T follicular helper cell (primary cell): ENCODE measurements around the gene DGKQ.
"Not testable (repeated sequence)": the region's sequence is repeated elsewhere in the genome, so short reads cannot be mapped to it uniquely, and the experiment has no call there.

Experiments
- DNase-seq: peaks from one replicate; pipeline ENCODE4 v3.0.0-alpha.2; 2020; ENCODE audit warnings: low read depth

The DGKQ gene

DNA sequence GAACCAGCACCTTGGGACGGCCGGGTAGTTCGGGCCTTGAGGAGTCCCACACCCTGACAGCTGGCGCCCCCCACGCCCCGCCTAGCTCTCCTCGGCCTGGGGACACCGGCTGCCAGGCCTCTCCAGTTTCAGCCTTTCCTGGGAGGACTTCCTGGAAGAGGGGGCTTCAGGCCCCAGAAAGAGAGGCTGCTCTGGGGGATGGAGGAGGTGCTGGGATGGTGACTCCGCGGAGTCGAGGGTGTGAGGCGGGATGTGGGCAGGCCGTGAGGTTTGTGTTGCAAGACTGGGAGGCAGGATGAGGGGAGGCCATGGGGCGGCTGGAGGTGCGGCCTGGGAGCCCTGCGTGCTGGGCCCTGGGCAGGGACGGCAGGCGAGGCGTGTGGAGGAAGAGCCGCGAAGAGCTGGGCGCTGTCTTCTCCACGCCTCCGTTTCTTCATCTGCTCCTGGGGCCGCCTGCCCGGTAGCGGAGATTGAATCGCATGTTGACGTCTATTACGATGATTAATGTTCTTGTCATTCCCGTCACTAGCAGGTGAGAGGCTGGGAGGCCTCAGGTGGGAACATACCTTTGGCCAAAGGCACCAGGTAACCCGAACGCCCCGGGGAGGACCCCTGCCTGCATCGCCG lies 37.1 kb upstream of the DGKQ start:
- peak; percentile 51 for DNase-seq

DNA sequence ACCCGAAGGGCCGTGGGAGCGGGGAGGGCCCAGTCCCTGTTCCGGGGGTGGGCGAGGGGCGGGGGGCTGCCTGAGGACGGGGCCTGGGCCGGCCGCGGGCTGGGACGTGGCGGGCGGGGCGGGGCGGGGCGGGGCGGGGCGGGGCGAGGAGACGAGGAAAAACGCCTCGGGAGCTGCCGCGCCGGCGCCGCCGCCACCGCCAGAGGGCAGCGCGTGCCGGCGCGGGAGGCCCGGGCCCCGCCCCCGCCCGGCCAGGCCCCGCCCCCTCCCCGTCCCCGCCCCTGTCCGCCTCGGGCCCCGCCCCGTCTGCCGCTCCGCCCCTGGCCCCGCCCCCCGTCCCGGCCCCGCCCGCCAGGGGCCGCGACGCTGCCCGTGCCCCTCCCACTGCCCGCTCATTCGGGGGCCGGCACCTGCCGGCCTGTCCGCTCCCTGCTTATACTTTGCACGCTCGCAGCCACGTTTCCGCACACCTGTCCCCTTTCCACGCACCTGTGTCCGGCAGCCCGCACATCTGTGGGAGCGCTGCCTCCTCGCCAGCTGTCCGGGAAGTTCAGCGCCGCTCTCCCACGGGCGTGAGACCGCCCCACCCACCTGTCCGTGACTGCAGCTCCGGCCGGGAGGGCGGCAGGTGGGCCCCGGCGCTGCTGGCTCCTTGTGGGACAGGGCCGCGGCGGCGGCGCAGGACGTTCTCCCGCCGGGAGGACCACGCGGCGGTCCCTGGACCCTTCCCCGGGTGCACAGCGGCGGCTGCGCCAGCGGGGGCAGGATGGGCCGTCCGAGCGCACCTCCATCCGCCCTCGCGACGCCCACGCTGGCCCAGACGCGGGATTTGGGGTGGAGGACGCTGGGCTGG lies 36.4 kb upstream of the DGKQ start:
- peak; percentile 69 for DNase-seq

DNA sequence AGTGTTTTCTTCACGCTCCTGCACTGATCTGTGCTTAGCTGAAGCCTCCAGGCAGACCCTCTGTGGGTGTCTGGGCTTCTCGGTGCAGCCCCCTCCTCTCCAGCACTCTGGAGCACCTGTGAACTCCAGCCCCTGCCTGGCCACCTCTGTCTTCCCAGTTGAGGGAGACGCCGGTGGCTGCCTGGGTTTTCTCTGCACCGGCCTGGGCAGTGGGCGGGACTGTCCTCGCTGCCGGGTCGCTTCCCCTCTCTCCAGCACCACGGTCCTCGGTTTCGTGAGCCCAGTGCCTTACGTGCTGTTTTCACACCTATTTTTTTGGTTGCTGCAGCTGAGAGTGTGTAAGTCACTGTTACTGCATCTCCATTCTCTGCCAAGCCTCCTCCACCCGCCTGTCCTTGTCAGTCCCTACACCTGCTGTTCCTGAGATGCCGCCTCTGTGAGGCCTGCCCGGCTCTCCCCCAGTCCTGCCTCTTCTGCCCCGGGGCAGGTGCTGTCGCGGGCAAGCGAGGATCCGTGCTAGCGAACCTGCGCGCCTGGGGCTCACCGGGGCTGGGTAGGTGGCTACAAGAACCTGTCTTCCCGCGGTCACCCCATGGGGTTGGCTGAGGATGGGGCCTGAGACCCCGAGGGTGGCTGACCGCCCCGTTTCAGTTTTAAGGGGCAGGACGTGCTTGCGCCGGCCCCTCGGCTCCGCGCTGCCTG lies 35.6 kb upstream of the DGKQ start:
- peak; percentile 20 for DNase-seq

DNA sequence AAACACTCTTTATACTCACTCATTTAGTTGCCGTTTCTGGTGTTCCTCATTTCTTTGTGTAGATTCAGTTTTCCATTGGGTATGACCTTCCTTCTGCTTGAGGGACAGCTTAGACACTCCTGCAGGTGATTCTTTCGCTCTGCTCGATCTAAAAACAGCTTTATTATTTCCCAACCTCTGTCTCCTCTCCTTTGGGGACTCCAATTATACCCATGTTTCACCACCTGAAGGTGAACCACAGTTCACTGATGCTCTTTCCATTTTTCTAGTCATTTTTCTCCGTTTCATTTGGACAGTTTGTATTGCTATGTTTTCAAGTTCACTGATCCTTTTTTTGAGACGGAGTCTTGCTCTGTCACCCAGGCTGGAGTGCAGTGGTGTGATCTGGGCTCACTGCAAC lies 33.5 kb upstream of the DGKQ start:
- DNase-seq: no peak

DNA sequence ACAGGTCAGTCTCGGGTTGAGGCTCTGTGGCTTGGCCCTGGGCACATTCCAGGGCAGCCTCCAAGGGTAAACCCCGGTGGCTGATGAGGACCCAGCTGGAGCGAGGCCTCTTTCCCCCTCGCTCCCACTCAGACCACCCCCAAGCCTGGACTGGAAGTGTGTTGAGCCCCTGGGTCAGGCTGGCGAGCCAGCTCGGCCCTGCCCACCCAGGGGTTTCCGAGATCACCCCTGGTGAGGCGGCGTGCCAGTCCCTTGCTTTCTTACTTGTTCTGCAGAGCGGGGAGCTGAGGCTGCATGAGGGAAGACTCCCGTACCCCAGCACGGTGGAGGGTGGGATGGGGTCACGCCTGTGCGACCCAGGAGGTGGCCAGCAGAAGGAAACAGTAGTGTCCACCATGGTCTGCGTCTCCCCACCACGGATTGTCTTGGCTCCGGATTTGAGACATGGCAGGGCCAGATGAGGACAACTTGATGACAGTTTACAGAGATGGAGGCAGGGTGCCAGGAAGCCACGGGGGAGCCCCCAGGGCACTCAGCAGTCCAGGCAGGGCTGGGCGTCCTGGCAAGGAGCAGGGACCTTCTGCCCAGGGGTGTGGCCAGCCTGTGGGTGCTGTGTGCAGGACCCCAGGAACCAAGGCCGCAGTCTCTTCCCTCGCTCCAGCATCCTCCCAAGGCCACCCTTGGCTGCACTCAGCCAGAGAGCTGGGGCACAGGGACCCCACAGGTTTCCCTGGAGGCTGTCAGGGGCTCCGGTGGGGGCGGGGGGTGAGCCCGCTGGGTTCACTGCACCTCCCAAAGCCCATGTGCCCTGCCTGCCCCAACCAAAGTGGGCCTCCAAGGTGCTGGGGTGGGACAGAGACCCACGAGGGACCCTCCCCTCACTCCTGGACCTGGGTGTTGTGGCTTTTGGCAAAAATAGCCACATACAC lies 31.5 kb upstream of the DGKQ start:
- no peak for DNase-seq

DNA sequence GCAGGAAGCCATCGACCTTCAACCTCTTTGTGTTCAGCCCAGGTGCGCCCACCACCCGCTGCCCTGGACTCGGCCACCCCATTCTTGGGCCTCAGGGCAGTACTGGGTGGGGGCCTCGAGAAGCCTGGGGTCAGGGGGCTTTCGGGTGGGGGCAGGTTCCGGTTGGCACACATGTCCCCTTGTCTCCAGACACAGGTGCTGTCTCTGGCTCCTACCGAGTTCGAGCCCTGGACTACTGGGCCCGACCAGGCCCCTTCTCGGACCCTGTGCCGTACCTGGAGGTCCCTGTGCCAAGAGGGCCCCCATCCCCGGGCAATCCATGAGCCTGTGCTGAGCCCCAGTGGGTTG lies 30.7 kb upstream of the DGKQ start:
- no peak for DNase-seq

DNA sequence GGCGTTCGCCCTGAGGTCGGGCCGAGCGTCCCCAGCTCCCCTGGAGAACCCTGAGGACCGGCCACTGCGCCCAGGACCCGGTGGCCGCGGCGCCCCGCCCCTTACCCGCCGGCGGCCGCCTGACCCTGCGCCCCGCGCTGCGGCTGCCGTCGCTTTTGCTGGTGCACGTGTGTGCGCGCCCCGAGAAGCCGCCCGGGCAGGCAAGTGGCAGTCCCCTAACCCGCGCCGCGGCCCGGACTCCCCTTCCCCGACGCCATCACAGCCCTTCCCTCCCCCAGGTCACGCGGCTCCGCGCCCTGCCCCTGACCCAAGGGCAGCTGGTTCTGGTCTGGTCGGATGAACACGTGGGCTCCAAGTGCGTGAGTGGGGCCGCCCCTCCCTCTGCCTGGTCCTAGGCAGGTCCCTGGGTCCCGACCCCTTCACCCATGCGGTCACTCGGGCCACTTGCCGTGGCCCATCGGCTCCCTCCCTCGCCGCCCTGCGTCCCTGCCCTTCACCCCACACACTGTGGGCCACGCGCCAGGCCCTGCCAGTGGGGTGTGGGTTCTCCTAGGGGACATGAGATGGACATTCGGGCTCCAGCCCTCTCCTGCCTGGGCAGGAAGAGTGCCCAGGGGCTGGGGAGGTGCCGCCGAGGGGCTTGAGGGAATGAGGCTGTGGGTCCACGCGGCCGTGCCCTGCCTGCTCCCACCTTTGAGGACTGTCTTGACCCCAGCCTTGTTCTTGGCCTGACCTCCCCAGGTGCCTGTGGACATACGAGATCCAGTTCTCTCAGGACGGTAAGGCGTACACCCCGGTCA lies 30.1 kb upstream of the DGKQ start:
- DNase-seq: no peak

GRCh38 chr4:1002631-1003251 lies 29.4 kb upstream of the DGKQ start:
- no peak for DNase-seq

- DNase-seq: no peak
Measured at GRCh38 chr4:1002131-1002630, 28.8 kb upstream of the DGKQ start.

GRCh38 chr4:1001561-1002130 lies 28.3 kb upstream of the DGKQ start:
- no peak for DNase-seq

DNA sequence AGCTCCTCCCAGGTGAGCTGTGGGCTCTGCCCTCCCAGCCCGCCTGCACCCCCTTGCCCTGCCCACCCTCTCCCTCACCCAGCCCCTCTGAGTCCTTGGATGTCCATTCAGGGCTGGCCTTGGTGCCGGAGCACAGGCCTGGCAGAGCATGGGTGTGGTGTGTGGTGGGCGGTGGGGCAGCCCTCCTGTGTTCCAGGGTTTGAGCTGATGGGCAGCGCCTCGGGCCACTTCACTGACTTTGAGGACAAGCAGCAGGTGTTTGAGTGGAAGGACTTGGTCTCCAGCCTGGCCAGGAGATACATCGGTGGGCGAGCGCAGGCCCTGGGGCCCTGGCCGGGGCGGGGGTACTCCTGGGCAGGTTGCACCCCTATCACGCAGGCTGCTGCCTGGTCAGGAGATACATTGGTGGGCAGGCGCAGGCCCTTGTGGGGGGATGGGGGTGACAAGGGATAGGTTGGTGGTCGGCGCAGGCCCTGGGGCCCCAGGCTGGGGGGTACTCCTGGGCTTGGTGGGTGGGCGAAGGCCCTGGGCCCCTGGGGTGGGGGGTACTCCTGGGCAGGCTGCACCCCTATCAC lies 27.4 kb upstream of the DGKQ start:
- no peak for DNase-seq

GRCh38 chr4:999882-1000425 lies 26.6 kb upstream of the DGKQ start:
- DNase-seq: no peak

DNA sequence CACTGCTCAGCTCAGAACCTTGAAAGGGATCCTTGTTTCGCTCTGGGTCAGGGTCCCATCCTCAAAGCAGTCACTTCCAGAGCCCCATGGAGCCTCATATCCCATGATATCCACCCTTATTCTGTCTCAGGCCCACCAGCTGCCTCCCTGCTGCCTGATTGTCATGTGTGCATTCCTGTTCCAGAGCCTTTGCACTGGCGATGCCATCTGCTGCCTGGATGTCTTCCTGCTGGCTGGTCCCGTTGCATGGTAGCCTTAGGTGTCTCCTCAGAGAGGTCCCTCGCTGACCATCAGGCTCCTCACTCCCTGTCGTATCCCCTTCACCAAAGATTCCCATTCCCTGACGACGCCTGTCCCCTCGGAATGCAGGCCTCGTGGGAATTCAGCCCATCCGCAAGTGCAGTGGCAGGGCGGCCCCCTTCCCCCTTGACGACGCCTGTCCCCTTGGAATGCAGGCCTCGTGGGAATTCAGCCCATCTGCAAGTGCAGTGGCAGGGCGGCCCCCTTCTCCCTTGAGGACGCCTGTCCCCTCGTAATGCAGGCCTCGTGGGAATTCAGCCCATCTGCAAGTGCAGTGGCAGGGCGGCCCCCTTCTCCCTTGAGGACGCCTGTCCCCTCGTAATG lies 26.0 kb upstream of the DGKQ start:
- not testable (repeated sequence) for DNase-seq

GRCh38 chr4:998096-998691 lies 24.8 kb upstream of the DGKQ start:
- DNase-seq: no peak

GRCh38 chr4:997375-998071 lies 24.2 kb upstream of the DGKQ start:
- no peak for DNase-seq

DNA sequence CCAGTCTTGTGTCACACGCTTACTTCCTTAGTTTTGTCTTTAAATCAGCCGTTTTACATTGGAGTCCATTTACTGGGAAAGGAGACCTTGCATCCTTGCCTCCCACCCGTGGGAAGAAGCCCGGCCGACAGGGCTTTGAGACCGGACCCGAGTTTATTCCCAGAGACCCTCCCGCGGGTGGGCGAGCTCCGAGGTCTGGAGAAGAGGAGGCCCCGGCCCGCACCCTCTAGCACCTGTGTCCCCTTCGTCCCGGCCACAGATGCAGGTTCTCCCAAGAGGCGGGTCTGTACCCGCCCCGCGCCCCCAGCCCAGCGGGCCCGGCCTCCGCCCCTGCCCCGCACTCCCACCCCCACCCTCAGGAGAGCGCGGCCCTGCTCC lies 23.6 kb upstream of the DGKQ start:
- no peak for DNase-seq

GRCh38 chr4:996030-996996 lies 22.9 kb upstream of the DGKQ start:
- DNase-seq: no peak
